K562 (cell line): ENCODE results near the gene TUBGCP6.

Experiments
- MAFK ChIP-seq: IDR thresholded peaks from 2 replicates; pipeline ENCODE4 v1.6.1; 2011; ENCODE audit warnings: low read length, improper control_type of control experiment
- POLR2A ChIP-seq: fragments of 450-650 bp; conservative IDR thresholded peaks from 2 replicates; pipeline ENCODE4 v1.6.1; 2016
- SRSF3 ChIP-seq: fragments of 200-400 bp; formaldehyde crosslinking; IDR thresholded peaks from 2 replicates; pipeline ENCODE4 v1.6.1; 2016; ENCODE audit warnings: mild to moderate bottlenecking, low read length, moderate library complexity; ENCODE audit not compliant: insufficient read depth
- ZNF780A ChIP-seq: fragments of 250-450 bp; sonication (Bioruptor Pico); IDR thresholded peaks from 2 replicates; pipeline ENCODE4 v1.5.0; 2021; ENCODE audit warnings: mild to moderate bottlenecking
- TF ChIP-seq, protein P1 (sequence below), 3 experiments: IDR thresholded peaks in 2 of 3; conservative IDR thresholded peaks in 1 of 3; 2 replicates each; pipeline ENCODE4 v1.5.1; 2011 to 2012; ENCODE audit warnings: low read length in 3 of 3, mild to moderate bottlenecking in 3 of 3, control low read depth in 2 of 3, improper control_type of control experiment in 1 of 3, inconsistent platforms in 1 of 3, low read depth in 1 of 3, mixed read lengths in 1 of 3, moderate library complexity in 1 of 3; ENCODE audit not compliant: insufficient read depth in 2 of 3
- TF ChIP-seq, protein P2 (sequence below), 2 experiments: IDR thresholded peaks; 2 replicates each; pipeline ENCODE4 v1.6.1; 2011; ENCODE audit warnings: borderline replicate concordance in 1 of 2, control low read depth in 1 of 2, low read depth in 1 of 2, low read length in 1 of 2, mild to moderate bottlenecking in 1 of 2, mixed read lengths in 1 of 2, moderate library complexity in 1 of 2; ENCODE audit not compliant: insufficient read depth in 1 of 2, insufficient read length in 1 of 2, poor library complexity in 1 of 2, severe bottlenecking in 1 of 2; ENCODE audit errors: extremely low read depth in 1 of 2

DNA sequence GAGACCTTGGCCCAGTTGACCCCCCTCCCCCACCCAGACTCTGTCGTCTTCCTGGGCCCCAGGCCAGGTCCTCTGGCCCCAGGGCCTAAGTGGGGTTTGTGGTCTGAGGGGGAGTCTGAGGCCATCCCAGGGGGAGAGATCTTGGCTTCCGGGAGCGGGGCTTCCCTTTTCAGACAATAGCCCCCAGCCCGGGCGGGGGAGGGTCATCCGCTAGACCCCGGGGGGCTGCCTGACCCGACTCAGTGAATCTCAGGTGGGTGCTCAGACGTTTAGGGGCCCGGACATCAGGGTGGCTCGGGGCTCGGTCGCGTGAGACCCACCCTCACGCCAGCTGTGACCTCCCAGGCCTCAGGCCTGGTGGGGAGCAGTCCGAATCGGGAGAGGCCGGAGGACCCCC is 24.7 kb upstream of the TUBGCP6 start:
- TF ChIP-seq, protein P1, sequence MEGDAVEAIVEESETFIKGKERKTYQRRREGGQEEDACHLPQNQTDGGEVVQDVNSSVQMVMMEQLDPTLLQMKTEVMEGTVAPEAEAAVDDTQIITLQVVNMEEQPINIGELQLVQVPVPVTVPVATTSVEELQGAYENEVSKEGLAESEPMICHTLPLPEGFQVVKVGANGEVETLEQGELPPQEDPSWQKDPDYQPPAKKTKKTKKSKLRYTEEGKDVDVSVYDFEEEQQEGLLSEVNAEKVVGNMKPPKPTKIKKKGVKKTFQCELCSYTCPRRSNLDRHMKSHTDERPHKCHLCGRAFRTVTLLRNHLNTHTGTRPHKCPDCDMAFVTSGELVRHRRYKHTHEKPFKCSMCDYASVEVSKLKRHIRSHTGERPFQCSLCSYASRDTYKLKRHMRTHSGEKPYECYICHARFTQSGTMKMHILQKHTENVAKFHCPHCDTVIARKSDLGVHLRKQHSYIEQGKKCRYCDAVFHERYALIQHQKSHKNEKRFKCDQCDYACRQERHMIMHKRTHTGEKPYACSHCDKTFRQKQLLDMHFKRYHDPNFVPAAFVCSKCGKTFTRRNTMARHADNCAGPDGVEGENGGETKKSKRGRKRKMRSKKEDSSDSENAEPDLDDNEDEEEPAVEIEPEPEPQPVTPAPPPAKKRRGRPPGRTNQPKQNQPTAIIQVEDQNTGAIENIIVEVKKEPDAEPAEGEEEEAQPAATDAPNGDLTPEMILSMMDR (IDR thresholded peaks at IDR 0.05 in 2 of 3, conservative IDR thresholded peaks at IDR 0.05 in 1 of 3; ENCODE audit: insufficient read depth in 2 of 3, low read depth in 1 of 3, low read length in 3 of 3) = no peak
- TF ChIP-seq ZNF780A (CRISPR knock-in tag) (no peak), POLR2A (no peak), SRSF3 (no peak), MAFK (no peak)
- TF ChIP-seq, protein P2, sequence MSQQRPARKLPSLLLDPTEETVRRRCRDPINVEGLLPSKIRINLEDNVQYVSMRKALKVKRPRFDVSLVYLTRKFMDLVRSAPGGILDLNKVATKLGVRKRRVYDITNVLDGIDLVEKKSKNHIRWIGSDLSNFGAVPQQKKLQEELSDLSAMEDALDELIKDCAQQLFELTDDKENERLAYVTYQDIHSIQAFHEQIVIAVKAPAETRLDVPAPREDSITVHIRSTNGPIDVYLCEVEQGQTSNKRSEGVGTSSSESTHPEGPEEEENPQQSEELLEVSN (IDR thresholded peaks at IDR 0.05; ENCODE audit: borderline replicate concordance in 1 of 2, extremely low read depth in 1 of 2, insufficient read depth in 1 of 2, insufficient read length in 1 of 2, low read depth in 1 of 2, low read length in 1 of 2, poor library complexity in 1 of 2, severe bottlenecking in 1 of 2) = no peak
